ENCODE data around the gene RNF207. TPM values are rescaled to one million over a fixed set of nuclear protein-coding genes. Genes with fewer than 3 reads are reported as not detected.

The RNF207 gene
- total RNA-seq, 4 donors from 2014 or later = 3.0 to 34.1 (median 18.3) TPM

DNA sequence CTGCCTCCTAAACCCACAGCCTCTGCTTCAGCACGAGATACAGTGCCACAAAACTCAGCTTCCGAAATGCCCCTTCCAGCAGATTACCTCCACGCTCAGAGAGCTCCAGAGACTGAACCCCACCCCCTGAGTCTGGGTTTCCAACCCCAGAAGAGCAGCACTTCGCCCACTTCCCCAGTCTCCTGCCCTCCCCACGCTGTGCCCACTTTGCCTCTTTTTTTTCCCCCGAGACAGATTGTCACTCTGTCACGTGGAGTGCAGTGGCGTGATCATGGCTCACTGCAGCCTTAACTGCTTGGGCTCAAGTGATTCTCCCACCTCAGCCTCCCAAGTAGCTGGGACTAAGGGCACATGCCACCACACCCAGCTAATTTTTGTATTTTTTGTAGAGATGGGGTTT is 19.7 kb downstream of the RNF207 start:
- peaks cover 0 to 8% (median 0%) of the 10 kb centered on the region in 3 donors for H3K4me1 ChIP-seq
- TF ChIP-seq EP300 (IDR thresholded peaks at IDR 0.05) (no peak), POLR2A (IDR thresholded peaks at IDR 0.05) (no peak), POLR2AphosphoS5 (IDR thresholded peaks at IDR 0.05) (no peak)
- TF ChIP-seq, protein P1, sequence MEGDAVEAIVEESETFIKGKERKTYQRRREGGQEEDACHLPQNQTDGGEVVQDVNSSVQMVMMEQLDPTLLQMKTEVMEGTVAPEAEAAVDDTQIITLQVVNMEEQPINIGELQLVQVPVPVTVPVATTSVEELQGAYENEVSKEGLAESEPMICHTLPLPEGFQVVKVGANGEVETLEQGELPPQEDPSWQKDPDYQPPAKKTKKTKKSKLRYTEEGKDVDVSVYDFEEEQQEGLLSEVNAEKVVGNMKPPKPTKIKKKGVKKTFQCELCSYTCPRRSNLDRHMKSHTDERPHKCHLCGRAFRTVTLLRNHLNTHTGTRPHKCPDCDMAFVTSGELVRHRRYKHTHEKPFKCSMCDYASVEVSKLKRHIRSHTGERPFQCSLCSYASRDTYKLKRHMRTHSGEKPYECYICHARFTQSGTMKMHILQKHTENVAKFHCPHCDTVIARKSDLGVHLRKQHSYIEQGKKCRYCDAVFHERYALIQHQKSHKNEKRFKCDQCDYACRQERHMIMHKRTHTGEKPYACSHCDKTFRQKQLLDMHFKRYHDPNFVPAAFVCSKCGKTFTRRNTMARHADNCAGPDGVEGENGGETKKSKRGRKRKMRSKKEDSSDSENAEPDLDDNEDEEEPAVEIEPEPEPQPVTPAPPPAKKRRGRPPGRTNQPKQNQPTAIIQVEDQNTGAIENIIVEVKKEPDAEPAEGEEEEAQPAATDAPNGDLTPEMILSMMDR (IDR thresholded peaks at IDR 0.05) = no peak
- no peaks in the 10 kb centered on the region for H3K27me3 ChIP-seq
- 86 to 91% methylated on average over 5 to 8 of the region's 8 CpGs for WGBS, 2 donors (ENCODE audit: low coverage in 1 of 2)
- no peaks in the 10 kb centered on the region for H3K9me3 ChIP-seq
- peaks cover 0 to 94% of the 10 kb centered on the region in 2 donors for H3K36me3 ChIP-seq
- H3K4me3 ChIP-seq = no peak overlapping the region
- ATAC-seq = no peak
- H3K27ac ChIP-seq = no peak overlapping the region

DNA sequence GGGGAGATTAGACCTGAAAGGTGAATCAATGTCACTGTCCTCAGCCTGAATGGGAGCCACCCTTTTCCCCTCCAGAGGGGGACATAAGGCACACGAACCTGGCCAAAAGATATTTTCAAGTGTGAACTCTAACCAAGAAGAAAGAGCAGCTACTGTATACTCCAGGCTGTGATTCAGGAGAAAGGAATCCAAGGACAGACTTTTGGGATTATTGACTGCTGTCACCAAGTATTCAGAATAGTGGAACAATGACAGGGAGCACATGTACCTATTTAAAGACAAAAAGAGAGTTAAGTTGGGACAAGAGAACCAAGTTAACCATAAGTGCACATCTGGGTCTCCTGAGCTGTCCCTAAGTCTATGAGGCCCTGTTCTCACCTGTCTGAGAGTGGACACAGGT is 27.5 kb downstream of the RNF207 start:
- ATAC-seq = no peak

DNA sequence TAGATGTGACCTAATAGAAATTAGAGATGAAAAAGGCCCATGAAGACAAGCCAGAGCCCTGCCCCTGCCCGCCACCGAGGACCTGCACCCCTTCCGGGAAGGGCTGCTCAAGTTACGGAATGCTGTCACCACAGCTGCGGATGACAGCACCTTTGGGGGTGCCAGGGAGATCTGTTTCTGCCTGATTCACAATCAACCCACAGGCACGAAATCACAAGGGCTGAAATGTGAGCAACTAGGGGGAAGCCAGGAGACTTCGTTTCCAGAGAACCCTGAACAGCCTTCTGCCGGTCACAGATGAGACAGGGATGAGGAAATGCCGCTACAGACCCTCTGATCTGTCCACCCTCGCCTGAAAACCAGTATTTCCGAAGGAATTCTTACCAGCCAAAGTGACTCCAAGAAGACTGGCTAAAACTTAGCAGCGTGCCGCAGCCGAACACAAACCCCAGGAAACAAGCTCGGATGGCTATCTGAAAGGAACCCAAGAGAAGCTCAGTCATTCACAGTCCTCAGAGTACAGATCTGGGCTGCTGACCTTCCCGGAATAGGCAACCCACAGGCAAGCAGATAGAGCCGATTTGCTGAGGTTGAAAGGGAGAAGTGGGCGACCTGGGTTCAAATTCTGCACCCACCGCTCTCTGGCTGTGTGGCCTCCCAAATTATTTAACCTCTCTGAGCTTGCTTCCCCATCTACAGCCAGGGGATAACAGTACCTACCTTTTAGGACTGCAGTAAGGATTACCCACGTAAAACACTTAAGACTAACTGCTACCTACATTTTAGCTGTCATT is 28.8 kb downstream of the RNF207 start:
- no peak overlapping the region for H3K27ac ChIP-seq
- no peaks in the 10 kb centered on the region for H3K9me3 ChIP-seq
- peaks cover 14% of the 10 kb centered on the region for H3K27me3 ChIP-seq
- peak overlapping the region; percentile 68 to 94 for H3K4me3 ChIP-seq
- peaks cover 0 to 47% of the 10 kb centered on the region in 2 donors for H3K36me3 ChIP-seq
- ATAC-seq = no peak
- WGBS, 2 donors (ENCODE audit: low coverage in 1 of 2) = 44 to 54% methylated on average over 7 to 12 of the region's 20 CpGs
- TF ChIP-seq EP300 (IDR thresholded peaks at IDR 0.05) (no peak), POLR2AphosphoS5 (IDR thresholded peaks at IDR 0.05) (no peak), POLR2A (IDR thresholded peaks at IDR 0.05) (no peak)
- TF ChIP-seq, protein P1 (IDR thresholded peaks at IDR 0.05) = no peak
- peaks cover 0 to 20% (median 3%) of the 10 kb centered on the region in 3 donors for H3K4me1 ChIP-seq

More for the DNA sequence above, 27.5 kb downstream of the RNF207 start:
- TF ChIP-seq EP300 (IDR thresholded peaks at IDR 0.05) = no peak
- TF ChIP-seq, protein P1 (IDR thresholded peaks at IDR 0.05) = no peak
- TF ChIP-seq POLR2AphosphoS5 (IDR thresholded peaks at IDR 0.05) = no peak
- Histone ChIP-seq H3K4me3 (no peak overlapping the region), H3K9me3 (no peaks in the 10 kb centered on the region), H3K27ac (no peak overlapping the region), H3K27me3 (peaks cover 1% of the 10 kb centered on the region), H3K36me3 (peaks cover 0 to 60% of the 10 kb centered on the region in 2 donors), H3K4me1 (peaks cover 0 to 20% (median 3%) of the 10 kb centered on the region in 3 donors)
- 14 to 70% methylated on average over 1 of the region's 1 CpG for WGBS, 2 donors (ENCODE audit: low coverage in 1 of 2)

DNA sequence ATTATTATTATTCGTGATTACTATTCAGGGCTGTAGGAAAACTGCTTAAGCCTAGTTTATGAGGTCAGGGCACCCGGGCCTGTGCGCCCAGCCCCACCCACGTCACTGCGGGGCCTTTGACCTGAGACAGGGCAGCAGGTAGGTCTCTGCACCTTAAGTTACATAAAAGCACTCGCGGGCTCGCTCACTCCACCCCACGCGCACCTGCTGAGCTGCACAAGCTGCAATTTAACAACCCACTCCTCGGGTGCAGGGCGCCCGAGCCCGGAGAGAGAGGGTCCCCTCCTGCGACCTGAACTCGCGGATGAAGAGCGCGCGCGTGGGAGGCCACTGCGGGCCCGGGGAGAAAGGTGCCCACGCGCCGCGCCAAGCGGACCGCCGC is 29.4 kb downstream of the RNF207 start:
- peak; percentile 0 for ATAC-seq
- peaks cover 20% of the 10 kb centered on the region for H3K27me3 ChIP-seq
- H3K36me3 ChIP-seq = peaks cover 0 to 41% of the 10 kb centered on the region in 2 donors
- H3K27ac ChIP-seq = peak overlapping the region in 3 of 4 donors; percentile 71 to 75 (median 73)
- H3K4me3 ChIP-seq = peak overlapping the region; percentile 68 to 94
- 0 to 3% methylated on average over 5 to 6 of the region's 30 CpGs for WGBS, 2 donors (ENCODE audit: low coverage in 1 of 2)
- peaks cover 0 to 20% (median 3%) of the 10 kb centered on the region in 3 donors for H3K4me1 ChIP-seq
- TF ChIP-seq EP300 (IDR thresholded peaks at IDR 0.05) (no peak), POLR2A (IDR thresholded peaks at IDR 0.05) (no peak), POLR2AphosphoS5 (IDR thresholded peaks at IDR 0.05) (no peak)
- TF ChIP-seq, protein P1 (IDR thresholded peaks at IDR 0.05) = no peak
- H3K9me3 ChIP-seq = no peaks in the 10 kb centered on the region

DNA sequence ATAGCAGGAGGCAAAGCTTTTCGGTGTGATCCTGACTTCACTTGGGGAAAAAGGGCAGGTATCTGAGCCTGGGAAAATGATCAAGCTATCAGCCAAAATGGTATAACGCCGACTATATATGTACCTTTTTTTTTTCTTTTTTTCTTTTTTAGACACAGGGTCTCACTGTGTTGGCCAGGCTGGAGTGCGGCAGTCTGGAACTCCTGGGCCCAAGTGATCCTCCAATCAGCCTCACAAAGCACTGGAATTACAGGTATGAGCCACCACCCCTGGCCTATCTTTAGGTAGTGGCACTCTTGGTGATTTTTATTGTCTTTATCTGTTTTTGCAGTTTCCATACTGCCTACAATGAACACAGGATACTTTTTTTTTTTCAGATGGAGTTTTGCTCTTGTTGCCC is 31.2 kb downstream of the RNF207 start:
- WGBS, 2 donors (ENCODE audit: low coverage in 1 of 2) = 88% methylated on average over 4 of the region's 4 CpGs; no CpG with 5 or more reads in 1 of the 2 donors
- Histone ChIP-seq H3K27me3 (peaks cover 38% of the 10 kb centered on the region), H3K4me3 (no peak overlapping the region), H3K27ac (no peak overlapping the region), H3K4me1 (peaks cover 0 to 29% (median 10%) of the 10 kb centered on the region in 3 donors), H3K9me3 (no peaks in the 10 kb centered on the region), H3K36me3 (peaks cover 0 to 23% of the 10 kb centered on the region in 2 donors)
- no peak for ATAC-seq
- TF ChIP-seq EP300 (IDR thresholded peaks at IDR 0.05) = no peak
- no peak for TF ChIP-seq POLR2AphosphoS5 (IDR thresholded peaks at IDR 0.05)
- TF ChIP-seq POLR2A (IDR thresholded peaks at IDR 0.05) = no peak
- TF ChIP-seq, protein P1 (IDR thresholded peaks at IDR 0.05) = no peak
